GM19351 (cell line): ENCODE results near the gene TAS2R1.

Experiments
- ATAC-seq: cut with Tn5 transposase; IDR thresholded peaks from one replicate; pipeline ENCODE4 v1.9.1; 2021; ENCODE audit warnings: mild to moderate bottlenecking, moderate library complexity; ENCODE audit not compliant: unreplicated experiment

The TAS2R1 gene

DNA sequence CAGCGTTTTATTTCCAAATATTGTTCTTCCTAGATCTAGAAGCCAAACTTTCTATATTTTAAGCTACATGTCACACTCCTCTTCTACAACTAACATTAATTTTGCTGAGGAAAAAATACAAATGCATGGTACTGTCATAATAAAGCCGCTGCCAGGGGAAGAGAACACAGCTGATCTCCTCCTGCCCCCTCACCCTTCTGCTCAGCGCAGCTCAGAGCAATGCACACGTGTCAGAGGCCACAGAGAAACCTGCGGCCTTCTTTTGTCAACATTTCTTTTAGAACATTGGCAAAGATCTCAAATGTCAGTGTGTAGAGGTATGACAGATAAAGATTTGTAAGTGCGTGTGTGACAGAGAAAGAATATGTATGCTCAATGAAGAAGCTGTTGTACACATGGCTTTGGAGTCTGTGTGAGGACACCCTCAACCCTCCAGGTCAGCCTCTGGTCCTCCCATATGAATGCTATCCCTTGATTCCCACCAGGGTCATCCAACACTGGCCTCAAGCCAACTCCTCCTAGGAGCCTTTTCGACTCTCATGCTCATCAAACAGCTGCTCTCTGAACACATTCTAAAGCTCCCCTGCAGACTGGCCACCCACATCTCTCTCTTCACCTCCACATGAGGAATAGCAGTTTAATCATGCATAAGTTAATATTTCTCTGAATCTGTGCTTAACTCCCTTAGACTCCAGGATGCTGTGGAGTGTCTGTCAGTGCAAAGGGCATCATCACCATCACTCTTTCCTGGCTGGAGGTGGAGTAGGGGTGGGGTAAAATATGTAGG, 40.9 kb downstream of the TAS2R1 start:
- no peak for ATAC-seq

DNA sequence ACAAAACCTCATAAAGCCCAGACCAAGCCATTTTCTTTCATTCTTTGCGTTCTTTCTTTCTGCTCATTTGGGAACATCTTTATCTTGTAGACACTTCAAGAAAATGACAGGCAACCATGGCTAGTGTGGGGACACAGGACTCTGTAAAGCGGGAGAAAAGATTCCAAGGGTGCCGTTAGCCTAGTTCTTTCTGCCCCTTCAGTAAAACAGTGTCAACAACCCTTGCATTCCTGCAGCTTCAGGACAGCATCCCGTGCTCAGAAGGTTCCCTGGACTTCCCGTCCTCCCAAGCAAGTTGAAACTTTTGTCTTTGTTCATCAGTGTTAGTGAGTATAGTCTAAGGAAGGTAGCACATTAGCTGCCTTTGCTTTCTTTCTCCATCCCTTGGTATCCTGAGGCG, 41.9 kb downstream of the TAS2R1 start:
- no peak for ATAC-seq

DNA sequence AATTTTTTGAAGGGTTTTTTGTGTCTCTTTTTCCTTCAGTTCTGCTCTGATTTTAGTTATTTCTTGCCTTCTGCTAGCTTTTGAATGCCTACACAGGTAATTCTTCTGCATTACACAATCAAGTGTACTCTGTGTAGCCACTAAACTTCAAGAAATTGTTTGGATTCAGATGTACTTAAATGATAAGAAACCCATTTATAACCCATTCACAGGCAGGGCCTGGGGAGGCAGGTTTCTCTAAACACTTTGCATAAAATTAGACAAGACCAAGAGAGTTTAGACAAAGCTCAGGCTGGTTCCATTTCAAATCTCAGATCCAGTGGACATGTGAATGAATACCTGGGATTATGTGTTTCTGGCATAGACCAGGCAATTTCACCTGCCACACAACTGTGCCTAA, 43.0 kb downstream of the TAS2R1 start:
- ATAC-seq: no peak

DNA sequence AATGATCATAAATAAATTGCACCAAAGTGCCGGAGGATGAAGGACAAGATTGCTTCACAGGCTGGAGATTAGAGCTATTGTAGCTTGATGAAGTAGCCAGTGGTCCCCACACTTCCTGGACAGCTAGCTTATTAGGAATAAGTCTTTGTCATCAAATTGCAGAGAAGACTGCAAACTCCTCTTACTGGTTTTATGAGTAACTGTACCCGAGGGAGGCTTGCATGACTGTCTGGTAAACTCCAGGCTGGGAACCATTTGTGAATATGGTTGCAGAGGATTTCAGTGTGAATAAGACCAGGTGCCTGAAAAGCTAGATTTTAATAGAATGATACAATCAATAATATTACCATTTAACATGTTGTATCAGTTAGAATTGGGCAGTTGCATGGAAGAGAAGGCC, 47.7 kb downstream of the TAS2R1 start:
- ATAC-seq: no peak
